ENCODE data around the gene SLC9B2.

SLC9B2 gene

DNA sequence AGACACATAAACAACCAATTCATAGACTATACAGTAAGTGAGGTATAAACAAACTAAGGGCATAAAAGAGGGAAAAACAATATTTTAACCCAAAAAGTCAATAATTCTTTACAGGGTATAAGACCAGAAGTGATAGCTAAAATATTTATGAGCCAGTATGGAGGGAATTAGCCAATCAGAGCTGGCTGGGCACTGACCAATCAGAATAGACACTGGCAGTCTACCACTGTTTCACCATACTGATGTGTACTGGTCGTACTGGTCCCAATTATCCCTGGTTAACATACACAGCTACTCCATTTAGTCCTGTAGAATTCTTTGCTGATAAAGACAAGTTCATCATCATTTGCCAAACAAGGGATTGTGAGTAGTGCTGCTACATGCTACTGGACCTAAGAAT lies 47.3 kb downstream of the SLC9B2 start:
- Histone ChIP-seq H3K36me3 (ENCODE audit: control insufficient read depth, insufficient read depth, low read length) (no peaks in the 10 kb centered on the region), H3K27me3 (replicated peaks; ENCODE audit: control insufficient read depth, insufficient read depth, low read length) (no peaks in the 10 kb centered on the region), H3K4me3 (replicated peaks; ENCODE audit: low read depth, low read length) (no peak overlapping the region)
- TF ChIP-seq, protein P1, sequence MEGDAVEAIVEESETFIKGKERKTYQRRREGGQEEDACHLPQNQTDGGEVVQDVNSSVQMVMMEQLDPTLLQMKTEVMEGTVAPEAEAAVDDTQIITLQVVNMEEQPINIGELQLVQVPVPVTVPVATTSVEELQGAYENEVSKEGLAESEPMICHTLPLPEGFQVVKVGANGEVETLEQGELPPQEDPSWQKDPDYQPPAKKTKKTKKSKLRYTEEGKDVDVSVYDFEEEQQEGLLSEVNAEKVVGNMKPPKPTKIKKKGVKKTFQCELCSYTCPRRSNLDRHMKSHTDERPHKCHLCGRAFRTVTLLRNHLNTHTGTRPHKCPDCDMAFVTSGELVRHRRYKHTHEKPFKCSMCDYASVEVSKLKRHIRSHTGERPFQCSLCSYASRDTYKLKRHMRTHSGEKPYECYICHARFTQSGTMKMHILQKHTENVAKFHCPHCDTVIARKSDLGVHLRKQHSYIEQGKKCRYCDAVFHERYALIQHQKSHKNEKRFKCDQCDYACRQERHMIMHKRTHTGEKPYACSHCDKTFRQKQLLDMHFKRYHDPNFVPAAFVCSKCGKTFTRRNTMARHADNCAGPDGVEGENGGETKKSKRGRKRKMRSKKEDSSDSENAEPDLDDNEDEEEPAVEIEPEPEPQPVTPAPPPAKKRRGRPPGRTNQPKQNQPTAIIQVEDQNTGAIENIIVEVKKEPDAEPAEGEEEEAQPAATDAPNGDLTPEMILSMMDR (IDR thresholded peaks at IDR 0.05; ENCODE audit: insufficient read depth, low read length, poor library complexity, severe bottlenecking) = no peak
- DNase-seq (ENCODE audit: extremely low read depth, insufficient read length) = no peak

DNA sequence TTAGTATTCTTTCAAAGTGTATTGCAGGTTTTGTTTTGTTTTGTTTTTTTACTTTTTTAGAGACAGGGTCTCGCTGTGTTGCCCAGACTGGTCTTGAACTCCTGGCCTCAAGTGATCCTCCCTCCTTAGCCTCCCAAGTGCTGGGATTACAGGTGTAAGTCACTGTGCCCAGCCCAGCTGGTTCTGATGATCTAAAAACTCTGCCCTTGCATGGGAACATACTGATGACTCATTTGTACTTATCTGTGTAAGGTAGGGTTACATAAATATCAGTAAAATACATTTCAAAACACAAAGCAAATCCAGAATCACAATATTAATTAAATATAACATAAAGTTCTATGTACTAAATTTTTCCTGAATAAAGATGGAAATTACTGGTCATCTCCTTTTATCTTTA lies 49.7 kb downstream of the SLC9B2 start:
- no peaks in the 10 kb centered on the region for H3K27me3 ChIP-seq (replicated peaks; ENCODE audit: control insufficient read depth, insufficient read depth, low read length)
- no peak for DNase-seq (ENCODE audit: extremely low read depth, insufficient read length)
- H3K36me3 ChIP-seq (ENCODE audit: control insufficient read depth, insufficient read depth, low read length) = no peaks in the 10 kb centered on the region
- H3K4me3 ChIP-seq (replicated peaks; ENCODE audit: low read depth, low read length) = no peak overlapping the region
- TF ChIP-seq, protein P1 (IDR thresholded peaks at IDR 0.05; ENCODE audit: insufficient read depth, low read length, poor library complexity, severe bottlenecking) = no peak

DNA sequence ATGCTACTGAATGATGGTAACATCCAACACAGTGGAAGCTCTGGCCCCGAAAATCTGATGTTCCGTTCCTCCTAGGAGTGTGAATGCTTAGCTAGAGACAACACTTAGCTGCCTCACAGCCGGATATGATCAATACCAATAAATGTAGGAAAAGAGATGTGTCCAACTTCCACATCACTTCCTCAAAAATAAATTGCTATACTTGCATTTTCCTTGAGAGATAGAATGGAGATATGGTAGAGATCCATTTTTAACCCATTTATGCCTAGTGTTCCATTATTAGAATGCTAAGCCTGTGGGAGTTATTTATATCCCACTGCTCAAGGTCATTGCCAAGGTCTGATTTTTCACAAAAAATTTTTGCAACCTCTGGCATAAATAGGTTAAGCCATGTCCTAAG lies 51.6 kb downstream of the SLC9B2 start:
- TF ChIP-seq, protein P1 (IDR thresholded peaks at IDR 0.05; ENCODE audit: insufficient read depth, low read length, poor library complexity, severe bottlenecking) = no peak
- DNase-seq (ENCODE audit: extremely low read depth, insufficient read length) = no peak
- no peak overlapping the region for H3K4me3 ChIP-seq (replicated peaks; ENCODE audit: low read depth, low read length)
- H3K27me3 ChIP-seq (replicated peaks; ENCODE audit: control insufficient read depth, insufficient read depth, low read length) = no peaks in the 10 kb centered on the region
- no peaks in the 10 kb centered on the region for H3K36me3 ChIP-seq (ENCODE audit: control insufficient read depth, insufficient read depth, low read length)

DNA sequence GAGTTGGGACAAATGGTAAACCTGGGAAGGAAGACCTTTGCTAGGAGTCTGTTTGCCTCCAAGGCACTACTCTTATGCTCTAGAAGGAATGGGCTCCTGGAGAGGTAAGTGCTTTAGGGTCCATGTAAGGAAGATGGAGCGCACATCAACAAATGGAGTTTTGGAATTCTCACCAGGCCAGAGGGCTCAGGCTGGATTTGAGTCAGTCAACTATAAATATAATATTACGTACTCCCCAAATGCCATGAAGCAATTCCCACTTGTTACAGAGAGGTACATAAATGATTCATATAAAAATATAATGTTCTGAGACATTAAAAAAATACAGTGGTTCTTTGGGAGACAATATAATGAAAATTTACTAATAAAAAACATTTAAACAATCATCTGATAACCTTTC lies 55.4 kb downstream of the SLC9B2 start:
- TF ChIP-seq, protein P1 (IDR thresholded peaks at IDR 0.05; ENCODE audit: insufficient read depth, low read length, poor library complexity, severe bottlenecking) = no peak
- no peak for DNase-seq (ENCODE audit: extremely low read depth, insufficient read length)
- no peak overlapping the region for H3K4me3 ChIP-seq (replicated peaks; ENCODE audit: low read depth, low read length)
- H3K27me3 ChIP-seq (replicated peaks; ENCODE audit: control insufficient read depth, insufficient read depth, low read length) = no peaks in the 10 kb centered on the region
- H3K36me3 ChIP-seq (ENCODE audit: control insufficient read depth, insufficient read depth, low read length) = no peaks in the 10 kb centered on the region

DNA sequence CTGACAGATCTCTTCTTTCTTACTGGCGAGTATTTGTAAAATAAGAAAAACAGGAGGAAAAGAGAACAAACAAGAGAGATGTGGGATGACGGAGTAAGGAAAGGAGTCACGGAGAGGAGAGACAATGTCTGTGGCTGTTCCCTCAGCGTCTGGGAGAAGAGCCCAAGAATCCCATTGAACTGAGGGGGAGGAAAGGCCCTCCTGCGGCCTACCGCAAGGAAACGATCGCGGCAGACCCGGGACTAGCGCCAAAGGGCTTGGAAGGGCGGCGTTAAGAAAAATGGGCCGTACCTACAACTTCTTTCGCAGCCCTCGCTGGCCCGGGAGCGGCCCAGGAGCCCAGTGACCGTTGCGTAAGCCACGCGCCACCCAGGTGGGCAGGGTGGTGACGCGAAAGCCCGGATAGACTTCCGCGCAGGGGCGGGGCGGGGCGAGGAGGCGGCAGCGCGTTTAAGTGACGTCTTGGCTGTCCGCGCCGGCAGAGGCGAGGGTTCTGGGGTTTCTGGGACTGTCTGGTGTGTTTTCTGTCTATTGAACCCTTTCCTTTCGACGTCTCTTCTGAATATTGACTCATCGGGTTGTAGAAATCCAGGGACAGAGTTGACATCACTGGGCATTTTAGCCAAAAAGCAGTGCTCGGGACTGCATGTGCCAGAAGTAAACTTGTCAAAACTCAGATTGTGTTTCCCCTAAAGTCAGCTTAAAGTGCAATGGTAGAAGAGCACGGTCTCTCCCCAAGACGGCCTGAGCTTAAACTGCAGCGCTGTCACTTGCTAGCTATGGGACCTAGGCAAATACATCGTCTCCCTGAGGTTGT lies 57.0 kb downstream of the SLC9B2 start, which contains the start of gene SLC9B1:
TSS of gene SLC9B1 (minus strand) at position 398 of the 817 bp plus-strand sequence. CDS start 27,994 bp downstream, outside the sequence.
- Histone ChIP-seq H3K36me3 (ENCODE audit: control insufficient read depth, insufficient read depth, low read length) (no peaks in the 10 kb centered on the region), H3K27me3 (replicated peaks; ENCODE audit: control insufficient read depth, insufficient read depth, low read length) (no peaks in the 10 kb centered on the region), H3K4me3 (replicated peaks; ENCODE audit: low read depth, low read length) (peak within 1 kb of the TSS; percentile 64)
- DNase-seq (ENCODE audit: extremely low read depth, insufficient read length) = peak; percentile 92
- TF ChIP-seq, protein P1 (IDR thresholded peaks at IDR 0.05; ENCODE audit: insufficient read depth, low read length, poor library complexity, severe bottlenecking) = no peak
